ENCODE results near the gene PLCG1.

Gene PLCG1

DNA sequence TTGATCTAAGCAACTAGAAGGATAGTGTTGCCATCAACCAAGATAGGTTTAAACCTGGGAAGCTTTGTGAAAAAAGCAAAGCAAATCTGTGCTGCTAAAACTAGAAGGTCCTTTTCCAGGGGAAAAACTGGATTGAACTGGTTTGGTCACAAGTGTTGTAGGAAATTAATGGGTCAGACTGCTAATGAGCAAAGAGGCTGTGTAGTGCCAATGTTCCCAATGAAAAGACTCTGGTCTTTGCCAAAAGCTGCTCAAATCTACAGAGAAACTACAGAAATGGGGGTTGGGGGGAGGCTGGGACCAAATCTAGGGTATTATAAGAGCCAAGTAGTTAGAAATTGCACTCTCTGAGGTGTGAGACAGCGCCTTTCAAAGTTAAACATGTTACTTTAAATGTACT is 85.0 kb downstream of the PLCG1 start:
- DNase-seq (ENCODE audit: low spot score), result no peak
- TF ChIP-seq, protein P1, sequence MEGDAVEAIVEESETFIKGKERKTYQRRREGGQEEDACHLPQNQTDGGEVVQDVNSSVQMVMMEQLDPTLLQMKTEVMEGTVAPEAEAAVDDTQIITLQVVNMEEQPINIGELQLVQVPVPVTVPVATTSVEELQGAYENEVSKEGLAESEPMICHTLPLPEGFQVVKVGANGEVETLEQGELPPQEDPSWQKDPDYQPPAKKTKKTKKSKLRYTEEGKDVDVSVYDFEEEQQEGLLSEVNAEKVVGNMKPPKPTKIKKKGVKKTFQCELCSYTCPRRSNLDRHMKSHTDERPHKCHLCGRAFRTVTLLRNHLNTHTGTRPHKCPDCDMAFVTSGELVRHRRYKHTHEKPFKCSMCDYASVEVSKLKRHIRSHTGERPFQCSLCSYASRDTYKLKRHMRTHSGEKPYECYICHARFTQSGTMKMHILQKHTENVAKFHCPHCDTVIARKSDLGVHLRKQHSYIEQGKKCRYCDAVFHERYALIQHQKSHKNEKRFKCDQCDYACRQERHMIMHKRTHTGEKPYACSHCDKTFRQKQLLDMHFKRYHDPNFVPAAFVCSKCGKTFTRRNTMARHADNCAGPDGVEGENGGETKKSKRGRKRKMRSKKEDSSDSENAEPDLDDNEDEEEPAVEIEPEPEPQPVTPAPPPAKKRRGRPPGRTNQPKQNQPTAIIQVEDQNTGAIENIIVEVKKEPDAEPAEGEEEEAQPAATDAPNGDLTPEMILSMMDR (IDR thresholded peaks at IDR 0.05; ENCODE audit: extremely low read depth, missing control alignments), result no peak

DNA sequence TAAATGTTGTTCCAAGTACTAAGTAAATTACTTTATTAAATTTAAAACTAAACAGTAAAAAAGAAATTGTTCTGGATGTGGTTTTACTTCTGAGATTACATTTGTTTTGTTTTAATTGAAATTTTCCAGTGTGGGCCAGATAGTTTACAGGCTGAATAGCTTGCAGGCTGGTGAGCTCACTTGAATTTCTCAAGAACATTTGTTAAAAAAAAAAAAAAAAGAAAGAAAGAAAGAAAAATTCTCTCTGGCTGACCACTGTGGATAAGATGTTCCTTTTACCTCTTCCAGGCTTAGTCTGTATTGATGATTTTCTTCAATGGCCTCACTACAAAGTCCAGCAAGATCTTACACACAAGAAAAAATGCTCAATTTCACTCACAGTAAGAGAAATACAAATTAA is 85.4 kb downstream of the PLCG1 start:
- TF ChIP-seq, protein P1 (IDR thresholded peaks at IDR 0.05; ENCODE audit: extremely low read depth, missing control alignments), result no peak
- no peak for DNase-seq (ENCODE audit: low spot score)

DNA sequence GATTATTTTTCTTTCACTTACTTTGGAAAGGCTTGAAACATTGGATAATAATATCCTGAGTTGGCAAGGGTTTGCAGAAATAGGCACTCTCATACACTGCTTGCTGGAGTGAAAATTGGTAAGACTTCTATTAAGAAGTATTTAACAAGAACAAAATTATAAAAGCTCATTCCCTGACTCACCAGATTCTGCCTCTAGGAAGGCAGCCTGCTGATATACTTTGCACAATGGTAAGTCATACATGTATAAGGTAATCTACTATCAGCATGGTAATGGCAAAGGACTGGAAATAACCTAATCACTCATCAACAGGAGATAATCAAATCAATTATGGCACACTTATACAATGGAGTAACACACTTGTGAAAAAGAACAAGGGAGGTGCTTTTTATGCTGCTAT is 85.8 kb downstream of the PLCG1 start:
- TF ChIP-seq, protein P1 (IDR thresholded peaks at IDR 0.05; ENCODE audit: extremely low read depth, missing control alignments), result no peak
- DNase-seq (ENCODE audit: low spot score), result no peak

DNA sequence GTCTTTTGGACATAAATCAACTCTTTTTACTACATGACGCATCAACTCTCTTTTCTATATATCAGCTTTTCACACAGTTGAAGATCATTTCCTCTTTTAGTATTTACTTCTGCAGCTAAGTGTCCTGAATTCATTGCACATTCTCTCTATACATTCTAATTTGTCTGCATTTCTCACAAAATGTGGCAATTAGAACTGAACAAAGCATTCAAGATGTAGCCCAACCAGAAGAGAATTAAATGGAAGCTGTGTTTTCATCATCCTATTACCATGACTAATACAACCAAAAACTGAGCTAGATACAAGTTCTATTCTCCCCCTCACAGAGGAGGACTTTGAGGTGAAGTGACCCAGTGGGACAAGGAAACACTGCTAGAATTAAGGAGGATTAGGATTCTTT is 86.9 kb downstream of the PLCG1 start:
- no peak for DNase-seq (ENCODE audit: low spot score)
- TF ChIP-seq, protein P1 (IDR thresholded peaks at IDR 0.05; ENCODE audit: extremely low read depth, missing control alignments), result no peak

DNA sequence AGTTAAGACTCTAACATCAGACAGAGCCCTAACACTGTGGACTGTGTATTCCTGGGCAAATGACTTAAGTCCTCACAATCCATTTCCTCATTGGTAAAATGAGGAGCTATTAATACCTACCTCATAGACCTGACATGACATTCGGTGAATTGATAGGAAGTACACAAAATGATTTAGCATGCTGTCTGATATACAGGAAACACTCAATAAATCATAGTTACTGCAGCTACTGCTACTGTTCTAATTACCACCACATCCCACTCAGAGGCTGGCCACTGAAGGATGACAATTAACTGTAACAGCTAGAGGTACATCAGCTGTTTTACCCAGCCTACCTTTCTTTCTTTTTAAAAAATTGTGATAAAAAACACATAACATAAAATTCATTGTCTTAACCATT is 87.7 kb downstream of the PLCG1 start:
- DNase-seq (ENCODE audit: low spot score), result no peak
- TF ChIP-seq, protein P1 (IDR thresholded peaks at IDR 0.05; ENCODE audit: extremely low read depth, missing control alignments), result no peak

DNA sequence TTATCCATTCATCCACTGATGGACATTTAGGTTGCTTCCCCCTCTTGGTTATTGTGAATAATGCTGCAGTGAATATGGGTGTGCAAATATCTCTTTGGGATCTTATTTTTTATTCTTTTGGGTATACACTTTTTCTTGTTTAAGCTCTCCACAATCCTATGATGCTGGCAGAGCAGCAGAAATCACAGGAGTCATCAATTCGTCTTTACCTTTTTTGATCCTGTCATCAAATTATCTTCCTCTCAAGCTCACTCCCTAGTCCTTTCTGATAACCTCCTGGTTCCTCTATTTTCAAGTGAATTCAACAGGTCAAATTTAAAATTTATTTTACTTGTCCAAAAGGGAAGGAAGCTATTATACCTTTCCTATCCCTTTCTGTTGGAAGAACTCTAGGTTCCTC is 89.1 kb downstream of the PLCG1 start:
- TF ChIP-seq, protein P1 (IDR thresholded peaks at IDR 0.05; ENCODE audit: extremely low read depth, missing control alignments), result no peak
- no peak for DNase-seq (ENCODE audit: low spot score)

Data from GM20000 (cell line).